Measurements from ENCODE around the gene RPS15.

DNA sequence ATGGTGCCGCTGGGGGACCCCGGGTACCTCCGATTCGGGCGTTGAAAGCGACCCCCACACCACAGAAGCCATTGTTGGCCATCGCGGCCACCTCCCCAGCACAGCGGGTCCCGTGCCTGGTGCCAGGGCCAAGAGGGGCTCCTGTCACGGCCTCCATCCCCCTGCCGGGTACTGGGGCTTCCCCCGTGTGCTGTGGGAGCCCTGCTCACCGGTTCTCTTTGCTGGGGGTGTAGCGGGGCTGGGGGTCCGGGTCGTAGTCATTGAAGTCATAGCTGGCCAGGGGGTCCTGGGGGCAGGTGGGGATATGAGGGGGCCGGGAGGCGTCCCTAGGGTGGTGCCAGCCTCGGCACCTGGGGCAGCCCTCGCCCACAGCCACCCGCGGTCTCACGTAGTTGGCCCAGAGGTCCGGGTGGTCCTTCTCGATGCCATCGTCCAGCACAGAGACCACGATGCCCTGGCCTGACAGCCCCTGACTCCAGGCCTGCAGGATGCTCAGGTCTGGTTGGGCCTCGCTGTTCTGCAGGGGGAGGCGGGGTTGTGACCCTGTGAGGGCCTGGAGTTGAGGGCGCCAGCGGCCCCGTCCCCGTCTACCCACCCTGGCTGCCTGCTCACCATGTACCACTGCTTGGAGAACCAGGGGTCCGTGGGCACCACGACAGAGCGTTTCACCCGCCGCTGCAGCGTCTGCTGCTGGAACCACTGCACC is 49.5 kb downstream of the RPS15 start:
- TF ChIP-seq SUZ12 (IDR thresholded peaks at IDR 0.05; ENCODE audit: extremely low read depth, insufficient read depth, insufficient read length) (no peak), ZNF274 (IDR thresholded peaks at IDR 0.05; ENCODE audit: low read depth, low read length) (no peak), YY1 (IDR thresholded peaks at IDR 0.05; ENCODE audit: insufficient read depth, insufficient read length) (no peak)
